HEK293 (cell line): ENCODE results near the gene AGAP3.

Experiments
- CTCF ChIP-seq: fragments of 450-650 bp; formaldehyde crosslinking; IDR thresholded peaks from 2 replicates; pipeline ENCODE4 v1.5.1; 2016; ENCODE audit warnings: missing biosample characterization, missing genetic modification characterization
- MYNN ChIP-seq: fragments of 450-650 bp; formaldehyde crosslinking; IDR thresholded peaks from 2 replicates; pipeline ENCODE4 v1.5.1; 2016; ENCODE audit warnings: missing biosample characterization, missing genetic modification characterization, borderline replicate concordance
- PBX3 ChIP-seq: sonication (generic); formaldehyde crosslinking; IDR thresholded peaks from 2 replicates; pipeline ENCODE4 v1.8.1; 2022; ENCODE audit warnings: mild to moderate bottlenecking, moderate library complexity, missing genetic modification reagents
- ZNF677 ChIP-seq: fragments of 450-650 bp; IDR thresholded peaks from 2 replicates; pipeline ENCODE4 v1.5.0; 2018; ENCODE audit warnings: missing biosample characterization, mild to moderate bottlenecking, missing genetic modification characterization, moderate library complexity

GRCh38 chr7:151128716-151129115 is 42.4 kb downstream of the AGAP3 start:
- TF ChIP-seq MYNN (no peak), CTCF (tag by site-specific recombination) (no peak), ZNF677 (tag by site-specific recombination) (no peak), PBX3 (CRISPR knock-in tag) (no peak)
